HuH-7 (cell line): Measurements from ENCODE around the gene TFE3.

Source experiments
- DNase-seq: peaks from one replicate; pipeline ENCODE4 v3.0.0; 2011; ENCODE audit warnings: low spot score

Gene TFE3, protein sequence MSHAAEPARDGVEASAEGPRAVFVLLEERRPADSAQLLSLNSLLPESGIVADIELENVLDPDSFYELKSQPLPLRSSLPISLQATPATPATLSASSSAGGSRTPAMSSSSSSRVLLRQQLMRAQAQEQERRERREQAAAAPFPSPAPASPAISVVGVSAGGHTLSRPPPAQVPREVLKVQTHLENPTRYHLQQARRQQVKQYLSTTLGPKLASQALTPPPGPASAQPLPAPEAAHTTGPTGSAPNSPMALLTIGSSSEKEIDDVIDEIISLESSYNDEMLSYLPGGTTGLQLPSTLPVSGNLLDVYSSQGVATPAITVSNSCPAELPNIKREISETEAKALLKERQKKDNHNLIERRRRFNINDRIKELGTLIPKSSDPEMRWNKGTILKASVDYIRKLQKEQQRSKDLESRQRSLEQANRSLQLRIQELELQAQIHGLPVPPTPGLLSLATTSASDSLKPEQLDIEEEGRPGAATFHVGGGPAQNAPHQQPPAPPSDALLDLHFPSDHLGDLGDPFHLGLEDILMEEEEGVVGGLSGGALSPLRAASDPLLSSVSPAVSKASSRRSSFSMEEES

DNA sequence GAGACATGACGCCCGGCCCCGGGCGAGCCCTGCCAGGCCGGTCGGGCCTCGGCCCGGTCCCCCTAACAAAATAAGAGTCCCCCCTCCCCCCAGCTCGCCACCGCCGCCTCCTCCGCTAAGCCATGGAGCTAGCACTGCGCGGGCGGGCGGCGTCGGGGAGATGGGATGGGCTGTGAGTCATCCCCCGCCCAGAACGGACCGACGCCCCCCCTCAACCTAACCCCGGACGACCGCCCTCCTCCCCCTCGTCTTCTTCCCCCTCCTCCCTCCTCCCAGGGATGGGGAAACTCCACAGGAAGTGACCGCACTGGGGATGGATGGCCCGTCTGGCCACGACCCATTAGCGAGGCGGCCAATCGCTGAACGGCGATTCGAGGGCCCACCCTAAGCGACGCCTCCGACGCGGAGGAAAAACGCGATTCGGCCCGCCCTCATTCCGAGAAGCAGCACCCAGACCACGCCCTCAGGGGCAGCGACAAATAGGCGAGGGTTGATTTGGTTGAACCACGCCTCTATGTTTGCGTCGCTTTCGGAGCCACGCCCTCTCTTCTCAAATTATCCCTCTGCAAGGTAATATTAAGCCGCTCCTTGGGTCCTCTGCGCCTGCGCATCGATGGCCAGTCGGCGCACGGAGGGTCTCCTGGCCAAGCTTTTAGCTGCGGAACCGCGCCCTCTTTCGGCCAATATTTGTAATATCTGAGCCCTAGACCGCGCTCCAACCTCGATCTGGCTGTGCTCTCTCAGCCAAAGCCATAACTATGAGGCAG lies at the start of gene TFE3:
TSS of gene TFE3 (minus strand) at position 138 of the 767 bp plus-strand sequence. CDS start at position 7, 131 bp downstream.
- peak; percentile 98 for DNase-seq

DNA sequence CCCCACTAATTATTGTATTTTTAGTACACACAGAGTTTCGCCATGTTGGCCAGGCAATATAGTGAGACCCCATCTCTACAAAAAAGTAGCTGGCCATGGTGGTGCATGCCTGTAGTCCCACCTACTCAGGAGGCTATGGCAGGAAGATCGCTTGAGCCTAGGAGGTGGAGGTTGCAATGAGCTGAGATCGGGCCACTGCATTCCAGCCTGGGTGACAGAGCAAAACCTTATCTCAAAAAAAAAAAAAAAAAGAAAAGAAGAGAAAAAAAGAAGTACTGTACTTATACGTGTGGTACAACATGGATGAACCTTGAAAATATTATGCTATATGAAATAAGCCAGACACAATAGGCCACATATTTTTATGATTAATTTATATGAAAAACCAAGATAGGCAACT lies 46.4 kb upstream of the TFE3 start:
- no peak for DNase-seq

DNA sequence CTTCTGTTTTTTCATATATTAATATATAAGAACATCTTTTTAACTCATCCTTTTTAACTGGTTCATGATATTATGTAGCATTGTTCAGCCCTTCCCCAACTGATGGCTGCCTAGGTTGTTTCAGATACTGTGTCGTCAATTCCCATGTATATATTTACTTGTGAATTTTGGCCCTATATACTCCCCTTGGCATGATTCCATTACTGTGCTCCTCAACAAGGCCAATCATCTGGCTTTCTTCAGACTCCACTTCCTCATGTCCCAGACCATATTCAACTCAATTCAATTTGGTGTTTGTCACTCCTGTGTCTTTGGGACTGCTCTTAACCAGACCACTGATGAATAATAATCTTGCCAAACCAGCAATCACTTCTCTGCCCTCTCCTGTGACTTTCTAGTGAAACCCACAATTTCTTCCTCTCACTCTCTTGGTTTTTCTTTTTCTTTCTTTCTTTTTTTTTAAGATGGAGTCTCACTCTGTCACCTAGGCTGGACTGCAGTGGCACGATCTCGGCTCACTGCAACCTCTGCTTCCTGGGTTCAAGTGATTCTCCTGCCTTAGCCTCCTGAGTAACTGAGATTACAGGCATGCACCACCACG lies 39.2 kb upstream of the TFE3 start:
- no peak for DNase-seq

DNA sequence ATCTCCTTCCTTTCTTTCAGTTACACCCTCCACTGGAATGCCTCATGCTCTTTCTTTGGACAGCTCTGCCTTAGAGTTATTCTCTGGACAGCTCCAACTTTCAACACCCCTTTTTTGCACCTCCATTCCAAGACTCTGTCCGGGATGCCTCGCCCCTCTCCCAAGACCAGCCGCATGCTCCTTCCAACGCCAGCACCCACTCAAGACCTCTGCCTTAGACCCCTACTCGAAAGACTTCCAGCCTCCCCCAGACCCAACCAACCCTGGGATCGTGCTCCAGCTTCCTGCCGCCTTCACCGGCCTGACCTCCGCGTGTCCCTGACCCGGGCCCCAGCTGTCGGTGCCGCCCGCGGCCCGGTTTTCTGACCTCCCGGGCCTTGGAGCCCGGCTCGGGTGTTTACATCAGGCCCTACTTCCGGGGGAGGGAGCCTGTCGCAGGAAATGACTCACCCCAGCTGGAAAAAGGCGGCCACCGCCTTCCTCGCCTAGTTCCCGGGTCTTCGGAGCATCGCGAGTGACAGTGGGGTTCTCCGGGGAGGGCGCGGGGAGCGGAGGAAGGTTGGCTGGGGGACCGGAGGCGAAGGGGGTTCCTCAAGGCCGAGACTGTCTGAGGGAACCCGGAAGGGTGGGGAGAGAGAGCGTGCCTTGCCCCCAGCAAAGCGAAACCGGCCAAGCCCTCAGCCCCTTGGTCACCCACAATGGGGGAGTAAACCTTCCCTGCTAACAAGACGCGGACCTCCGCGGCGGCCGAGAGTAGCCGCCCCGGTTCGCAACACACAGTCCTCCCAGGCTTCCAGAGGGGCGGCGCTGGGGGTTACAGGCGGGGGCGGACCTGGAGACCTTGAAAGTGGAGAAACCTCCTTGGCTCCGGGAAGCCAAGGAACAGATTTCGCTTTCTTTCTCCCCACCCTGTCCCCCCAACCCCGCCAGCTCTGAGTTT lies 36.6 kb upstream of the TFE3 start, which contains the start of gene WDR45:
TSS of gene WDR45 (minus strand) at position 399 of the 940 bp plus-strand sequence. CDS start 1,792 bp downstream, outside the sequence.
- peak; percentile 97 for DNase-seq

DNA sequence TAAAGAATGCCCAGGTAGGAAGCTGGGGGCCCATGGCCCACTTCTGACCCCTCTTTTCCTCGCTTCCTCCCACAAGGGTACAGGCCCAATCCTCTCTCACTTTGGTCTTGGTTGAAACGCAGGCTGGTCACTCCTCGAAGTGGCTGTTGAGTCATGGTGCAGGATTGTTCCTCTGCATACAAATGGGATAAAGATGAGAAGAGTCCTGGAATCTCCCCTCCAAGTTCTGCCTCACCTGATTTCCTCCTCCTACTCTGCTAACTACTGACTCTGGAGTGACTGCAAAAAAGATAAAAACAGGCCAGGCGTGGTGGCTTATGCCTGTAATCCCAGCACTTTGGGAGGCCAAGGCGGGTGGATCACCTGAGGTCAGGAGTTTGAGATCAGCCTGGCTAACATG lies 34.8 kb upstream of the TFE3 start:
- no peak for DNase-seq

DNA sequence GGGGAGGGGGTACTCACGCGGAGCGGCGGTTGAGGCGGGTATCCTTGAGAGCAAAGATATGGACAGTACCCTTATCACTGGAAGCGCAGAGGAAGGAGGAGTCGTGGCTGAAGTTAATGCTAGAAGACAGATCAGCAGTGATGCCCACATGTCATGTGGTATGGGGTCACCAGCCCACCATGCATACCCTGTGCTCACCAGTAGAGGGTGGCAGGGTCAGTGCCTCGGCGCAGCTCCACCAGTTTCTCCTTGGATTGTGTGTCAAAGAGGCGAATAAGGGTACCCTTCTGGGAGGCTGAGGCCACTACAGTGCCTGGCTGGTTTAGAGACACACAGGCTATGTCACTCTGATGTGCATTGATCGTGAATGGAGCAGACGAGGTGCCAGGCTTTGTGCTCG lies 32.2 kb upstream of the TFE3 start:
- DNase-seq, result no peak

DNA sequence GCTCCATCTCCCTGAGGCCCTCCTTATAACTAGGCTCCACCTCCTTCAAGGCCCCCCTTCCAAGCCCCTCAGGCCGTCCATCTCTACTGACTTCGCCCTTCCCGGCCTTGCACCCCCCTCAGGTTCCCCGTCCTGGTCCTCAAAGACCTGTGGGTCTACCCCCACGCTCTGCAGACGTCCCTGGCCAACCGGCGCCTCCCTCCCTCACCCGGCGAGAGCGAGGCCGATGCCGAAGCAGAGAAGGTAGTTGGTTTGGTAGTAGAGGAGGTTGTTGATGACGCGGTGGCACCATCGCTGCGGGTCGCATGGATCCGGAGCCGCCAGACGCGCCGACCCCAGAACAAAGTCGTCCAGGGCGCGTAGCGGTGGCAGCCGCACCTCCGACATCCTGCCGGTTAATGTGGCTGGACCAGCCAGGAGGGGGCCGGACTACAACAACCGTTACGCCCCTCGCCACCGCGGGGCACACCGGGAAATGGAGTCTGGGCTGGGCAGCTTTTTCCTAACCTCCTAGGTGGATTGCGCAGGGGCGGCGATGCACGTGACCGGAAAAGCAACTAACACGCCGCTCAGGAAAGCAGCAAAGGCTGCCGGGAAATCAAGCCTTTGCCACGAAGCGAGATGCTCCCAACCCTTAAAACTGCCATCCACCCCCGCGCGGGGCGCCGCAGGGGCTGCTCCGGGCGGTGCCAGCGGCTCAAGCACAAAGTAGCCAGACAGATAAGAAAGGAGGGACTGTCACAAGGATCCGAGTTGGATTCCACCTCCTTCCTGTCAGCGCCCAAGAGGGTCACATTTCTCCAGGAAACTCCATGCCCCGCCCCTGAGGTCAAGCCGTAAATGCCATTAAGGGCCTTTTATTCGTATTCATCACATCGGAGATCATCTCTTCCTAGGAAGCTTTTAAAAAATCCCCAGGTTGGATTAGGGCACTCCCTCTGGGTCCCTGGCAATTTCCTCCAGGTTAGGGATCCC lies 30.7 kb upstream of the TFE3 start, which contains the start of gene PRAF2:
TSS of gene PRAF2 (minus strand) at position 402 of the 975 bp plus-strand sequence. CDS start at position 387, 15 bp downstream.
- peak; percentile 66 for DNase-seq

DNA sequence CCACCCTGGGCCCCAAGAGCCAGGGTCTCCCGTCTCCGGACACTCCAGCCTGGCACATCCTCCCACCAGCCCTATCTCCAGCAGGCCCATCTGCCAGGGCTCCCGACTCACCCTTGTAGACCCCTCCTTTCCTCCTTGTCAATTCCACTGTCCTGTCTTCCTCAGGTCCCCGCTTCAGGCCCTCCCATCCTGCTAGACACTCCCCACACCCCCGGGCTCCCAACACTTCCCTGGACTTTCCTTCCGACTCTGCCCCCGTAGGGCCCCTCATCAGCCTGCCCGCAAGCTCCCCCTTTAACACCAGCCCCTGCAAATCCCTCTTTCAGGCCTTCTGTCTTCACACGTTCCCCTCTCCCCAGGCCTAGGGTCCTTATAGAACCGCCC lies 29.5 kb upstream of the TFE3 start:
- DNase-seq, result no peak

DNA sequence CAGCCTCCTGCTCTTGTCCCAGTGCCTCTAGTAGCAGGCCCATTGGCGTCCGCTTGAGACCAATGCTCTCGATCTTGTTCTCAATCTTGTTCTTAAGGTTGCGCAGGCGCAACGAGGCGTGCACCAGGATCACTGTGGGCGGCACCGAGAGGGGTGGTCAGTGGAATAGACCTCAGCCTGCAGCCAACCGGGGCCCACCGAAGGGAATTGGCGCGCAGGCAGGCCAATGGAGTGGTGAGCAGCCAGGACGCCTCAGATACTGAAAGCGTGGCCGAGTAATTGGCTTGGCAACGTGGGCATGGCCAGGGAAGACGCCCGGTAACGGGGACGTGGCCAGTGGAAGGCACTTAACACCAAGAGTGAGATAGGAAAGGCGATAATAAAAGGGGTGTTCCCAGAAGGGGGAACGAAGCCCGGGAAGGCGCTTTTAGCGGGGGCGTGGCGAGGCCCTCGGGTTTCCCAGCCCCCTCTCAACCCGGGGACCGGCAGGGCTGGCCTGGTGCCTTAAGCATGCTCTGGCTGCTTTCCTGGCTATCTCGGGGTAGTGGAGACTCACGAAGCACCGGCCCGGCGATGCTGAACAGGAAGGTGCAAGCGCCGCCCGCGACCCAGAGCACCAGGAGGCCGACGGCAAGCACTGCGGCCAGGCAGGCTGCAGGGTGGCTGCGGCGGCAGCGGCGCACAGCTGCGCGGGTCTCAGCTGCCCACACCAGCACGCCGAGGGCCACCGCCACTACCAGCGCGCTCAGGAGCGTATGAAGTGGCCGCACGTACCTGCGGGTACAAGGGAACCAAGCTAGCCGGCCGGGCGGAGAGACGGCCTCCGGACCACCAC lies 28.9 kb upstream of the TFE3 start:
- no peak for DNase-seq

DNA sequence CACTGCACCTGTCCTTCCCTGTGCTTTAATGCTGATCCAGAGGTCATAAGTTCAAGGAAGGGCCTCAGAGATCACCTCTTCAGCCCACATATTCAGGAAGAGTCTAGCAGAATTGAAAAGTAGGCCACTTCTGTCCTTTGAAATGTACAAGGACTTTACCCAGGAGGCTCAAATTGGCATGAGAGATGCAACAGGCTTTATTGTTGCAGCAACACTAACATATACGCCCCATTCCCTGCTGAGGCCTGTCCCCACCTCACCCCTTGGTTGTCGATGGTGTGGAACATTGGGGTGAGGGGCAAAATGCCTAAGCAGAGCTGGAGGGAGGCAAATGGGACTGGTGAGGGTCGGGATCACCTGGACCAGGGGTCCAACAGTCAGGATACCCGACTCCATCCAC lies 27.8 kb upstream of the TFE3 start:
- DNase-seq, result no peak

DNA sequence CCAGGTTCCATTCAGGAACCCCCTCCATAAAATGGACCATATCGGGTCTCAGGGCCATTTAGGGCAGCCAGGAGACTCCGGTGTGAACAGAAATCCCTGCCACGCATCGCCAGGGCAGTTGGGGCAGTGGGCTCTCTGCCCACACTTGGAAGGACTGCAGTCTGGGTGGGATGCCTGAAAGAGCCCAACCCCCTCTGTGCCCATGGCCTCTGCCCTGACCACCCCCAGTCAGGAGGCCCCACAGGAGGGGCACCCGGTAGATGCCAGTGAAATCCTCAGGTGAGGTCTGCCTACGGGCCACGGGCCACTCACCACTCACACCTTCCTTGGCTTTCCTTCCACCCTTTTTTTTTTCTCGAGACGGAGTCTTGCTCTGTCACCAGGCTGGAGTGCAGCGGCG lies 25.9 kb upstream of the TFE3 start:
- no peak for DNase-seq

DNA sequence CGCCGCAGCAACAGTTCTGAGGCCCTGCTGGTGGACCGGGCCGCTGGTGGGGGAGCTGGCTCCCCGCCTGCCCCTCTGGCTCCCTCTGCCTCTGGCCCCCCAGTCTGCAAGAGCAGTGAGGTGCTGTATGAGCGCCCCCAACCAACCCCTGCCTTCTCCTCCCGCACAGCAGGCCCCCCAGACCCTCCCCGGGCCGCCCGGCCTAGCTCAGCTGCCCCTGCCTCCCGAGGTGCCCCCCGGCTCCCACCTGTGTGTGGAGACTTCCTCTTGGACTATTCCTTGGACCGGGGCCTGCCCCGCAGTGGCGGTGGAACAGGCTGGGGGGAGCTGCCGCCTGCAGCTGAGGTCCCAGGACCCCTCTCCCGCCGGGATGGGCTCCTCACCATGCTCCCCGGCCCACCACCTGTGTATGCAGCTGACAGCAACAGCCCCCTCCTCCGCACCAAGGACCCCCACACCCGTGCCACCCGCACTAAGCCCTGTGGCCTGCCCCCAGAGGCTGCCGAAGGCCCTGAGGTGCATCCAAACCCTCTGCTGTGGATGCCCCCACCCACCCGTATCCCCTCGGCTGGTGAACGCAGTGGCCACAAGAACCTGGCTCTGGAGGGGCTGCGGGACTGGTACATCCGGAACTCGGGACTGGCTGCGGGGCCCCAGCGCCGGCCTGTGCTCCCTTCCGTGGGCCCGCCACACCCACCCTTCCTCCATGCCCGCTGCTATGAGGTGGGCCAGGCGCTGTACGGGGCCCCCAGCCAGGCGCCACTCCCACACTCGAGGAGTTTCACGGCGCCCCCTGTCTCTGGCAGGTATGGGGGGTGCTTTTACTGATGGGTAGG lies 24.3 kb upstream of the TFE3 start:
- DNase-seq, result no peak

DNA sequence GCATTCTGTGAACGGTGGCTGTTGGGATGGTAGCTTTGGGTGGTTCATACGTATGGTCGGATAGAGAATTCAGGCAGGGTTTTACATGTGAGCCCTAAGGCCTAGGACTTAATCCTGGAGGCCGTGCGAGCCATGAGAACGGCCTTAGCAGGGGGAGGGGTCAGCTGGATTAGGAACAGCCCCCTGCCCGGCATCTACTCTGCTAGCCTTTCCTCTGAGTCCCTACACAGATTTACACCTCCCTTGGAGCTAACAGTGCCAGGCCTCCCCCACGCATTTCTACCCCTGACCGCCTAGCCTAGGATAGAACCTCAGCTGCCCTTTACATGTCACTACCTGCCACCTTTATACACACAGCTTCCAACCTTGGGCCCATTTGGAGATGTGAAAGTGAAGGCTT lies 23.5 kb upstream of the TFE3 start:
- no peak for DNase-seq

DNA sequence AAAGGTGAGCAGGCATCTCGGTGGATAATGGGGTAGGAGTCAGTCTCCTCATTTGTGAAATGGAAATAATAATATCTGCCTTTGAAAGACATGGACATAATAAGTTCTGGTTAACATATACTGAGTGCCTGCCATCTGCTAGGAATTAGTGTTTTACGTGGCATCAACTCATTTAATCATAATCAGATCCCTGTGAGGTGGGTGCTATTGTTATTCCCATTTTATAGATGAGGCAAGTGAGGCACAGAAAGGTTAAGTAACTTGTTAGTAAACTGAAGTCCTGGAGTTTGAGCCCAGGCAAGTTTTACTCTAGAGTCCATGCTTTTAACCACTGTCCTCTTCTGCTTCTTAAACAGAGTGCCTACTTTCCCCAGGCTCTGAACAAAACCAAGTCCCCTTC lies 23.1 kb upstream of the TFE3 start:
- no peak for DNase-seq

DNA sequence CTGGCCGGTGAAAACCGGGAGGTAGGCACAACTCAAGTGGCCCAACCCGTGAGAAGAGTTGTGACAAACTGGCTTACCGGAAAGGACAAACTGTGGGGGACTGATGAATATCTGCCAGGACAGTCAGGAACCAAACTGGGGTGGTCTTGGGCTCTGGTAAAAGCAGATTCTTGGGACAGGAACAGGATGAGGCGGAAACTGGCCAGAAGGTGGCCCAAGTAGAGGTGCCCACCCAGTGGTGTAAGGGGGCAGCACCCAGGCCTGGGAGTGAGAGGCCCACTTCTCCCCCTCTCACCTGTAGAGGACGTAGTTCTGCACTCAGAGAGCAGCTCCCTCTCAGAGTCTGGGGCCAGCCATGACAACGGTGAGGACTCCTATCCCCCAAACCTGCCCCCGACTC lies 21.6 kb upstream of the TFE3 start:
- DNase-seq, result no peak

DNA sequence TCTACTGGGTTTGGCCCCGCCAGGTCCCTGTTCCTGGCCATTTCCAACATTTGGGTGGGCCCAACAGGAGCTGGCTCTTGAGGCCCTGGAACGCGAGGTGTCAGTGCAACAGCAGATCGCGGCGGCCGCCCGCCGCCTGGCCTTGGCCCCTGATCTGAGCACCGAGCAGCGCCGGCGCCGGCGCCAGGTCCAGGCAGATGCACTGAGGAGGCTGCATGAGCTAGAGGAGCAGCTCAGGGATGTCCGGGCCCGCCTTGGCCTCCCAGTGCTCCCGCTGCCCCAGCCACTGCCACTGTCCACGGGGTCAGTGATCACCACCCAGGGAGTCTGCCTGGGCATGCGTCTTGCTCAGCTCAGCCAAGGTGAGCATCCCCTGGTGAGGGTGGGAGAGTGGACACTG lies 21.1 kb upstream of the TFE3 start:
- no peak for DNase-seq

DNA sequence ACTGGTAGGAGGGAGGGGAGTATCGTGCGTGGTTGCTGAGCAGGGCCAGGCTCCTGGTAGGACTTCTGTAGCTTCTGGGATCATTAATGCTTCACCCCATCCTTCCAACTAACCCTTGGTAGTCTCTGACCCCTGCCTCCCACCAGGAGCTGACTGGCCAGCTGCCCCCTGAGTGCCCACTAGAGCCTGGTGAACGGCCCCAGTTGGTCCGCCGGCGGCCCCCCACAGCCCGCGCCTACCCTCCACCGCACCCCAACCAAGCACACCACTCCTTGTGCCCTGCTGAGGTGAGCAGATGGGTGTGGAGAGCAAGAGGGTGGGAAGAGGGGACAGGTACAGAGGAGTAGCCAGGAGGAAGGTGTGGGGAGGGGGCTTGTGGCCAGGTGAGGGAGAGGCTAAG lies 20.6 kb upstream of the TFE3 start:
- no peak for DNase-seq

DNA sequence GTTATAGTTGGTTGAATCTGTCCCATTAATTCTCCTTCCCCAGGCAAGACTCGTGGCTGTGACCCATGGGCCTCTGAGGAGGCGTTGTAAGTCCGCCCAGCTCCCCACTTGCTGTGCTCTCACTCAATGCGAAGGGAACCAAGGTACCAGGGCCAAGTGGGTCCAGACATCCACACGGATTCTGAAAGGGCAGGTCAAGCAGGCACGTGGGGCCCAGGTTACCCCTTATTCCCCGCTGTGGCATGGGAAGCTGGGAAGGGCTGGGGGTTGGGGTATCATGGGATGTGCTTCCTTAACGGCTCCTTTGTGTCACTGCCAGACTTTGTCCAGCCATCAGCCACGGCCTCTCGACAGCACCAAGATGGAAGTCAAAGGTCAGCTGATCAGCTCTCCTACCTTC lies 18.8 kb upstream of the TFE3 start:
- no peak for DNase-seq
